Cortex of kidney (tissue), 1 donor: ENCODE measurements around the gene IGFBP4.
"Not testable (repeated sequence)": the region's sequence is repeated elsewhere in the genome, so short reads cannot be mapped to it uniquely, and the experiment has no call there.

ENCODE experiments used
- DNase-seq: peaks from one replicate; lab custom pipeline; 2025; lab: John Stamatoyannopoulos, UW

Gene IGFBP4

GRCh38 chr17:40443196-40443987 is at the start of gene IGFBP4:
IGFBP4 (plus strand) TSS chr17:40443450; CDS start chr17:40443736, 286 bp downstream.
- DNase-seq, result no peak

GRCh38 chr17:40399185-40399584 is 44.1 kb upstream of the IGFBP4 start:
- DNase-seq, result no peak

GRCh38 chr17:40402668-40403067 is 40.6 kb upstream of the IGFBP4 start:
- DNase-seq, result no peak

GRCh38 chr17:40404003-40404402 is 39.2 kb upstream of the IGFBP4 start:
- DNase-seq, result no peak

- no peak for DNase-seq
These were observed 35.8 kb upstream of the IGFBP4 start for GRCh38 chr17:40407460-40407859.

- DNase-seq, result not testable (repeated sequence)
These were observed 33.7 kb upstream of the IGFBP4 start for GRCh38 chr17:40409540-40409939.

GRCh38 chr17:40410082-40410481 is 33.2 kb upstream of the IGFBP4 start:
- DNase-seq, result no peak

- no peak for DNase-seq
These were observed 31.4 kb upstream of the IGFBP4 start for GRCh38 chr17:40411821-40412220.

- no peak for DNase-seq
These were observed 30.4 kb upstream of the IGFBP4 start for GRCh38 chr17:40412880-40413279.

GRCh38 chr17:40414312-40414711 is 28.9 kb upstream of the IGFBP4 start:
- not testable (repeated sequence) for DNase-seq

- no peak for DNase-seq
These were observed 27.9 kb upstream of the IGFBP4 start for GRCh38 chr17:40415390-40415789.

- DNase-seq, result no peak
These were observed 26.6 kb upstream of the IGFBP4 start for GRCh38 chr17:40416671-40417070.

- no peak for DNase-seq
These were observed 26.0 kb upstream of the IGFBP4 start for GRCh38 chr17:40417258-40417608.

GRCh38 chr17:40417609-40418427 is 25.4 kb upstream of the IGFBP4 start, which contains the start of gene TOP2A:
TOP2A (minus strand) TSS chr17:40417896; CDS start chr17:40417791, 105 bp downstream.
- DNase-seq, result no peak

- no peak for DNase-seq
These were observed 24.9 kb upstream of the IGFBP4 start for GRCh38 chr17:40418428-40418706.

- no peak for DNase-seq
These were observed 23.5 kb upstream of the IGFBP4 start for GRCh38 chr17:40419559-40420331.

GRCh38 chr17:40422990-40423633 is 20.1 kb upstream of the IGFBP4 start:
- no peak for DNase-seq

GRCh38 chr17:40425741-40426140 is 17.5 kb upstream of the IGFBP4 start:
- no peak for DNase-seq

GRCh38 chr17:40427002-40427491 is 16.2 kb upstream of the IGFBP4 start:
- no peak for DNase-seq

- no peak for DNase-seq
These were observed 12.7 kb upstream of the IGFBP4 start for GRCh38 chr17:40430272-40431230.

- DNase-seq, result no peak
These were observed 12.0 kb upstream of the IGFBP4 start for GRCh38 chr17:40431231-40431602.
